ENCODE data around the gene HMG20B. TPM values are rescaled to one million over a fixed set of nuclear protein-coding genes. Genes with fewer than 3 reads are reported as not detected.
A peak's percentile ranks its signal among the peaks of the same experiment; 100 is the strongest.

Gene HMG20B
- total RNA-seq, 1 experiment from 2014 or later: 588 TPM

DNA sequence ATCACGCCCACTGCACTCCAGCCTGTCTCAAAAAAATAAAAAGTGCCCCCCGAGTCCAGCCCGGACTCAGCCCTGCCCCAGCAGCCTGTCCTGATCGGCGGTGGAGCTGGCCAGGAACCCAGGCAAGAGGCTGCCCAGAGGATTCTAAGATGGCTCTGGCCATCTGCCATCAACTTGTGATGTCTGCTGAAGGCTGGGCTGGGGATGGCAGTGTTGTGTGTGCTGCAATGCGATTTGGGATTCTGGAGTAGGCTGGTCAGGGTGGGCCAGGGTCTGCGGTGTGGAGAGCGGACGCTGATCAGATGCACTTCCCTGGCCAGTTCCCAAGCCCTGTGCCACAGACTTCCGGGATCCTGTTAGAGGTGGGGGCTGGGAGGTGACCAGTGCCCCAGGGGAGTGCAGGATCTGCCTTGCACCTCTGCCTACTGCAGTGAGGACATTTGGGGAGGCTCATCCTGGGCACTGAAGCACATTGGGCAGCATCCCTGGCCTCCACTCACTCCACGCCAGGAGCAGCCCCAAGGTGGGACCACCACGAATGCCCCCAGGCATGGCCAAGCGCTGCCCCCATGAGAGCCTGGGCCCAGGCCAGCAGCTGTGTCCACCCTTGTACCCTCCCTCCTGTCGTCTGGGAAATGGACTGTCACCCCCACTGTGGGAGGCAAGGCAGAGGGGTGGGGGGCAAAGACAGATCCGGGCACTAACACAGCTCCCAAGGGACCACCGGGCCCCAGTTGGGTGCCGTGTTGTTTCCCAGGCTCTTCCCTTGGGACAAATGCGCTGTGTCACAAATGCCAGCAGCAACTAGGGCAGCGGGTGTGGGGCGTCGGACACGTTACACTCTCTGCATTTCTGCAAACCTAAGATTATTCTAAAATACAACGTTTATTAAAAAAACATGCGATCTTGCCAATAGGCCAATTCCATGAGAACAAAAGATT, 37.3 kb downstream of the HMG20B start:
- DNase-seq (ENCODE audit: low read depth, low spot score): no peak
- in situ Hi-C loops (cut with HindIII; ENCODE audit: low pct_unique_long_range_greater_than_20kb, low sequenced_read_pairs): no loop called here

DNA sequence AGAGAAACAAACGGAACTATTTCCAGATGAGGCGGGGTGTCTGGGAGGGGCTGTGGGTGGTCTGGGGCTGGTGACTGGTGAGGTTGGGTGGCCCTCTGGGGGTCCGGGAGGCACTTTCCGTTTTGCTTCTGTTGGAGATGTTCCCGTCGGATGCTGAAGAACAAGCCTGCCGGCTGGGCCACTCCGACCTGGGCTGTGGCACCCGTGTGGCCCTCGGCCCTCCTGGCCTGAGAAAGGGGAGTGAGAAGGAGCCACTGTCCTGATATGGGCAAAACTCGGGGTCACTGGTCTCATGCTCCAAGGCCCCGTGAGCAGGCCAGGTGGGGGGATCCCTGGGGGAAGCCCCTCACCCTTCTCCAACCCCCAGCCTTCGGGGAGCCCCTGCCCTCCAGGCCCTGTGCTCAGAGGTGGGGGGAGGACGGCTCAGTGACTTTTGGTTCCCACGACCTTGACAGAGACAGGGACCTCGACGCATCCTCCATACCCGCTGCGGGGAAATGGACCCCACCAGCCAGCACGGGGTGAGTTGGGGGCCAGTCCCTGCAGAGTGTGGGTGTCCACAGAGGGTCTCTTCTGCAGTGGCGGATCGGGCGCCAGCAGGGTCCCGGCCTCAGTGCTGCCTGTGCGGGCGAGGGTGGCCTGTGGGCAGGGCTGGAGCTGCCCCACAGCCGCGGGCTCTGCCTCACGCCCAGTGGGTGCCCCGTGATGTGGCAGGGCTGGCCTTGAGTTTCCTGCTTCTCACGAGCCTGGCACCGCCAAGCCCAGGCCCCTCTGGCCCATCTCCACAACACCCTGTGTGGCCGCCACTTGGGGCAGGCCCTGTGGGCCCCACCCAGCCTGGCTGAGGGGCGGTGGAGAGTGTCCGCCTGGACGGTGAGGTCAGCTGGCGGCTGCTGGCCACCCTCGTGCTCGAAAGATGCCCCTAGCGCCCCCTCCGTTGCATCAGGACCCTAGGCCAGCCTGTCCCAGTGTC, 38.3 kb downstream of the HMG20B start:
- in situ Hi-C loops (cut with HindIII; ENCODE audit: low pct_unique_long_range_greater_than_20kb, low sequenced_read_pairs): no loop called here
- DNase-seq (ENCODE audit: low read depth, low spot score): no peak

DNA sequence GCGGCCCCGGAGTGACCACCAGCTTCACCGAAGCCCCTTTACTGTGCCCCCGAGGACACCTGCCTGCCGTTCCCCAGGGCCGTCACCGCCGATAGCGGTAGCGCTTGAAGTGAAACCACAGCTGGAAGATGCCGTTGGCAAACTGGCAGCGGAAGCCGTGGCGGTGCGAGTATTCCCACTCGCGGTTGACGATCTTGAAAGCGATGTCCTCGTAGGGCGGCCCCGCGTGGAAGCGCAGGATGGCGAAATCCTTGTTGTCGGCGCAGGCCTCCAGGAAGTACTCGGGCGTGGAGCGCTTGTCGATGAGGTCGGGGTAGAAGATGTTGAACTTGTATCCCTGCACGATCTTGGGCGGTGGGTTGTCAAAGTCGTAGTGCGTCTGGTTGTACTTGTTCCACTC, 39.1 kb downstream of the HMG20B start:
- in situ Hi-C loops (cut with HindIII; ENCODE audit: low pct_unique_long_range_greater_than_20kb, low sequenced_read_pairs): no loop called here
- no peak for DNase-seq (ENCODE audit: low read depth, low spot score)

DNA sequence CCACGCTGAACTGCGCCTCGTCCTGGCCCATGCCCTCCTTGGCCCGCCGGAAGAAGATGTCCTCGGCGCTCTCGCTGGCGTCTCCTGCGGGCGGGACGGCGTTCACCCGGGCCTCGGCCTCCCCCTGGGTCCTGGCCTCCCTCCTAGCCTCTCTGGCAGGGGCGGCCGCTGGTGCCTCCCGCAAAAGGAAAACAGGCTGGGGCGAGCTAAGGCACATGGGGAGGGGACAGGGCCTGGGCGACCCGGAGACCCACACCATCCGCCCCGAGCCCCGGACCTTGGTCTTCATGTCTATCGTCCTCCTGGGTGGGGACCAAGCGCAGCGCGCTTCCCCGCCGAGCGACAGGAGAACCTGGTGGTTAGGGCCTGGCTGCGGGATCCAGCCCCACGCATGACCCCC, 39.6 kb downstream of the HMG20B start:
- in situ Hi-C loops (cut with HindIII; ENCODE audit: low pct_unique_long_range_greater_than_20kb, low sequenced_read_pairs): no loop called here
- no peak for DNase-seq (ENCODE audit: low read depth, low spot score)

DNA sequence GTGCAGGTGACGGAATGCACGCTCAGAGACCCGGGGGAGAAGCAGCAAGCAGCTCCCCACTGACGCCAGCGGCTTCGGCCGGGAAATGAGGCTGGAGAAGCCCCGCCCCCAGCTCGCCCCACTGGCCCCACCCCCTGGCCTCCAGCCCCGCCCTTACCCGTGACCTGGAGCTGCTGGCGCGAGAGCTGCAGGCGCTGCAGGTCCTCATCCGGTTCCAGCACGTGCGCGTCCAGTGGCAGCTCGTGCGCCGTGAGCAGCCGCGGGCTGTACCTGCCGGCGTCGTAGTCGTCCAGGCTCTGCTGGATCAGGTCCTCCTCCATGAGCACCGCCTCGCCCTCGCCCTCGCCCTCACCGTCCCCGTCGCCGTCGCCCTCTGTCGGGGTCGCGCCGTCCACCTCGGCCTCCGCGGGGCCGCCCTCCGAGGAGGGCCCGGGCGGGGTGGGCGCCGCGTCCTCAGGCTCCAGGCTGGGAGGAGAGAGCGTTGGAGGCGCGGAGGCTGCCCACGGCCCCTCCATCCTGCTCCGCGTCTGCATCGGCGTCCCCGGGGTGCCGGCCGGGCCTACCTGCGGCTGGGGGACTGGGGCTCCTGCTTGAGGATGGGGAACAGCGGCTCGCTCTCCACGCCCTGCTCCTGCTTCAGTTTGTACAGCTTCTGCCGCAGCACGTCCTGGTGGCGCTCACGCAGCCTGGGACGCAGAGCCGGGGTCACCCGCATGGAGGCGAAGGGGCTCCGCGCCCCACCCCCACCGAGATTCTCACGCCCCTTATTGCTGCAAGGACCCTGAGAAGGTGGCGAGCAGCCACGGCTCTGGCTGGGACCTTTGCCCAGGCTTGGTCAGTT, 40.4 kb downstream of the HMG20B start:
- DNase-seq (ENCODE audit: low read depth, low spot score): no peak
- in situ Hi-C loops (cut with HindIII; ENCODE audit: low pct_unique_long_range_greater_than_20kb, low sequenced_read_pairs): no loop called here

DNA sequence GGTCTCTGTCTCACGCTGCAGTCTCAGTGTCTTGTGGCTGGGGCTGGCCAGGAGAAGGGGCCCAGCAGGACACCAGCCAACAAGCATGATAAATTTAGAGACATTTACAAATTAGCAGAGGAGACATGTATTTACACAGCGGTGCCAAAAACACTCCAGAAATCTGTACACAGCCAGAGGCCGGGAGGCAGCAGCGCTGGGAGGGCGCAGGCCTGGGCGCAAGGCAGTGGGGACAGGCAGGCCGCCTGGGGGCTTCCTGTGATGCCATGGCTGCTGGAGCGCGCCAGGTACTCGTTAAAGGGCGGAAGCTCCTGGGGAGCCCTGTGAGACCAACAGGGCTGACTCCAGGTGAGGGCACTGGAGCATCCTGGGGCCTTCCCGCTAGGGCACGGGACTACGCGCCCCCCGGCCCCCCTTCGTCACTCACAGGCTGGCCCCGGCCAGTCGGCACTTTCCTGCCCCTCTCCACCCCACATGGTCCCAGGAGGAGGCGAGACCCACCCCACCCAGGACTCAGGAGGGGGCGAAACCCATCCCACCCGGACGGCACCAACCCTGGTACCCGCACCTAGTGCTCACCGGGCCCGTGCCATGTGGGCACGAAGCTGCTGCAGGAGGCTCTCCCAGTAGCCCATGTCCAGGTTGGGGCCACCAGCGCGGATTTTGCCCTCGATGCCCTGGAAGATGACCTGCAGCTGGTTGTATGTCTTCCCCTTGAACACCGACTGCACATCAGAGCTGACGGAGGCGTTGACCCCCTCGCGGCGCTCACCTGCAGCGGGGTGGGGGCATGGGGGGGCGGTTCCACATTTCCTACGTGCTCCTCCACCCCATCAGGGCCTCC, 41.3 kb downstream of the HMG20B start:
- no peak for DNase-seq (ENCODE audit: low read depth, low spot score)
- in situ Hi-C loops (cut with HindIII; ENCODE audit: low pct_unique_long_range_greater_than_20kb, low sequenced_read_pairs): no loop called here

DNA sequence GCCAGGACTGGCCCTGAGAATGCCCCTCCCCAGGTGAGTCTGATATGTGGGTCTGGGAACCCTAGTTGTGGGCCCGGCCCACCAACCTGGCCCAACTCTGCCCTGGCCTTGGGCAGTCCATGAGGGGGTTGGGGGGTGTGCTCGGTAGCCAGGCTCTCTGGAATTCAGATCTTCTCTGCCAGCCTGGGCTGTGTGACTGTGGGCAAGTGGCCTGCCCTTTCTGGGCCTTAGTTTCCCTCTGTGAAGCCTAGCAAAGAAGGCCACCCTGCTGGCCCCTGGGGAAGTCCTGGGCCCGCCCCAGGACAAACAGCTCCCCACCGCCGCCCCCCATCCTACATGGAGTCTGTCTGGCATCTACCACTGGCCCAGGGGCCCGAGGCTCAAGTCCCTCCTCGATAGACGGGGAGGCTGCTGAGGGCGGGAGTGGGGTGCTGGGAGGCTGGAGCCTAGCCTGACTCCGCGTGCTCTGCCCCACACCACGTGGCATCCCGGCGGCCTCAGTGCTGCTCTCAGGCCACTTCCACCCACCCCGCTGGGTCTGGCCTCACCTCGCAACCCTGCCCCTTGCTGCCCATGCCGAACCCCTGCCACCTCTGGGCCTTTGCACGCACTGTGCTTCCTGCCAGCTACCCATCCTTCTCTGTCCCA, 42.2 kb downstream of the HMG20B start:
- DNase-seq (ENCODE audit: low read depth, low spot score): no peak
- in situ Hi-C loops (cut with HindIII; ENCODE audit: low pct_unique_long_range_greater_than_20kb, low sequenced_read_pairs): no loop called here

DNA sequence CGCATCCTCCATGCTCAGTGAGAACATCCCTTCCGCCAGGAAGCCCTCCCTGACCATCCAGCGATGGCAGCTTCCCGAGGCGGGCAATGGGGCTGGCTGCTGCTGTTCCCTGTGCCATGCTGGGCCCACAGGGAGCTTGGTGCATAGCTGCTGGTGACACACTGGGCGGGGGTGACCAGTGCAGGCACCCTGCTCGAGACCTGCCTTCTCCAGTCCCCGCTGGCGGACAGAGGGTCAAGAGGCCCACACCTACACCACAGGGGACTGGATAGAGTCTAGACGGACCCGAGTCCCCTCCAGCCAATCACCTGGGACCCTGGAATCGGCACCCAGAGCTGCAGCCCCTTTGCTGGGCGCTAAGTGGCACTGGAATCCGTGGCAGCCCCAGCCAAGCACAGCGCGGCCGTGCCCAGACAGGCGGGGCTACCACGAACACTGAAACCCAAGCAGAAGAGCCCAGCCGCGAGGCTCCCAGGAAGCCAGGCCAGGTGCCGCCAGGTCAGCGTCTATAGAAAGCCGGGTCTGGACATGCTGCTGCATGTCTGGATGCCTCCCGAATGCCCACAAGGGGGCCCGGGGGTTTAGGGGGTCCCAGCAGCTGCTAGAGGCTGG, 42.9 kb downstream of the HMG20B start:
- DNase-seq (ENCODE audit: low read depth, low spot score): no peak
- in situ Hi-C loops (cut with HindIII; ENCODE audit: low pct_unique_long_range_greater_than_20kb, low sequenced_read_pairs): no loop called here

DNA sequence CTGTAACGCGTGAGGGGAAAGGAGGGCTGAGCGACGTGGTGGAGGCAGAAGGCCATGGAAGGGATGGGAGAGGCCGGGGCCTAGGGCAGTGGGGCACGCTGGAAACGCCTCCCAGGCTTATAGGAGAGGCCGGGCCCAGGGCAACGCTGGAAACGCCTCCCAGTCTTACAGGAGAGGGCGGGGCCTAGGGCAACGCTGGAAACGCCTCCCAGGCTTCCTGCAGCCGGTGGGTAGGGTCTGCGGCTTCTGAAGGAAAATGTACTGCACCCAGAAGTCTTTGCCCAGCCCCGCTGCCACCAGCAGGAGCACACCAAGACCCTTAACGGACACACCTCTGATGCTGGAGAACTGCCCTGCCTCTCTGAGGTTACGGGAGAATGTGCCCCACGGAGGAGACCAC, 44.7 kb downstream of the HMG20B start:
- in situ Hi-C loops (cut with HindIII; ENCODE audit: low pct_unique_long_range_greater_than_20kb, low sequenced_read_pairs): no loop called here
- no peak for DNase-seq (ENCODE audit: low read depth, low spot score)

DNA sequence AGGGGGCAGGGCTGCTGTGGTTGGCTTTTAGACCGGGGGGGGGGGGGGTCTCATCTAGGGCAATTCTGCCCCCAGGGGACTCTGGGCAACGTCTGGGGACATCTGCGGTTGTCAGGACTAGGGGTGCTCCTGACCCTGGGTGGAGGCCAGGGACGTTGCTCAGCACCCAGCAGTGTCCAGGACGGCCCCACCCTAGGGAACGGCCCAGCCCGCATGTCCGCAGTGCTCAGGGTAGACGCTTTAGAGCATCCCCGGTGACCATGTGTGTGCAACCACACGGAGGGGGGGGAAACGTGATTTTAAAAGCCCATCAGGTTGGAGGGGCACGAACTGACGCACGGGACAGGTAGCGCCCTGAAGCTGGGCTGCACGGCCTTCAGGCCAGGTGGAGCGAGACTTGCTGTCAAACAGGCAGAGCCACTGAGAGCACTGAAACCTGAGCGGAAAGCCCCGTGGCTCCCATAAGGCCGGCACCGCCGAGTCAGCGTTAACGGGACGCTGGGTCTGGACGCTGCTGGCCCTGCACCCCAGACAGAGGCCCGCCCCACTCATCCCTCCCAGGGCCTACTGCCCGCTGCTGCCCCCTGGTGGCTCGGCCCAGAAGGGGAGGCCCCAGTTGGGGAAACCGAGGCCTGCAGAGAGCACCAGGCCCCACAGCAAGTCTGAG, 45.5 kb downstream of the HMG20B start:
- DNase-seq (ENCODE audit: low read depth, low spot score): peak; percentile 54
- in situ Hi-C loops (cut with HindIII; ENCODE audit: low pct_unique_long_range_greater_than_20kb, low sequenced_read_pairs): no loop called here

DNA sequence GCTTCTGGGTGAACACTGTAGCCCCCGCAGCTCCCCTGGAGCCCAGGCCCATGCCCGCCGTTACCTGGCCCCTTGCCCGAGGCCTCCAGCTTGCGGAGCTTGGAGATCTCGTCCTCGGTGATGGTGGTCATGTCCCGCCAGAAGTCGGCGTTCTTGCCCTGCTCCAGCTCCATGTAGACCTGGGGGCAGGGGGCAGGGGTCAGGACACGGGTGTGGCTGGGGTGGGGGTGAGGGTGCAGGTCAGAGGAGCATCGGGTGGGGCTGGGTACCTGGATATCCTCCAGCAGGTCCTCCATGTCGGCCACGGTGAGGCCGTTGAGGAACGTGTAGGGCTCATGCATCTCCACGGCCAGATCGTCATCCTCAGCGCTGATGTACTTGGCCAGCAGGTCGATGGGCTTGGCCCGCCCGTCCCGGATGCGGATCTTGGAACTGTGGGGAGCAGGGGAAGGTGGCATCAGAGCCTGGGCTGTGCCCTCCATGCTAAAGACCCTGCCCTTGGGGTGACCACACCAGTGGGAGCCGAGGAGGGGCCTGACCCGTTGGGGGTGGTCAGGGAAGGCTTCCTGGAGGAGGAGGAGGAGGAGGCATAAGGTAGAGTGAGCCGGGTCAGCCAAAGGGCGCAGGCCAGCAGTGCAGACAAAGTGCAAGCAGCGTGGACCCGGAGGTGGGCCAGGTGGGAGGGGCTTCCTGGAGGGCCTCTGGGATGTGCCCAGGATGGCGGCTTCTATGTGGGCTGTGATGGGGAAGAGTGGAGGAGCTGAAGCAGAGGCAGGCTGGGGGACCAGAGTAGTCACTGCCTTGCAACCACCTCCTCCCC, 46.3 kb downstream of the HMG20B start:
- in situ Hi-C loops (cut with HindIII; ENCODE audit: low pct_unique_long_range_greater_than_20kb, low sequenced_read_pairs): no loop called here
- no peak for DNase-seq (ENCODE audit: low read depth, low spot score)

DNA sequence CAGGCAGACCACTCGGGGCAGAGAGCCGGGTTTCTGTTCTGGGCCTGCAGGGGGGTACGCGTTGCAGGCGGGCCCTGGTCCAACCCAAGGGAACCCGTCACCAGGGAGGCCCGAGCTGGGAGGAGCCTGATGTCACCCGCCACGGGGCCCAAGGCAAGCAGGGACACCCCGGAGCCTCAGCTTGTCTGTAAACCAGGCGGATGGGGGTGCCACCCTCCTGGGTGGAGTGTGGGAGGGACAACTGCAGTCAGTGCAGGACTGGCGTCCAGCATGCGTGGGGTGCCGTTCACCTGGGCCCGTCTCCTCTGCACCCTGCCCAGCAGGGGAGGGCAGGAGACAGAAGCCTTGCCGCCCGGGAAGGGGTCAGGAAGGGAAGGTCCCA, 46.9 kb downstream of the HMG20B start:
- in situ Hi-C loops (cut with HindIII; ENCODE audit: low pct_unique_long_range_greater_than_20kb, low sequenced_read_pairs): no loop called here
- DNase-seq (ENCODE audit: low read depth, low spot score): no peak

DNA sequence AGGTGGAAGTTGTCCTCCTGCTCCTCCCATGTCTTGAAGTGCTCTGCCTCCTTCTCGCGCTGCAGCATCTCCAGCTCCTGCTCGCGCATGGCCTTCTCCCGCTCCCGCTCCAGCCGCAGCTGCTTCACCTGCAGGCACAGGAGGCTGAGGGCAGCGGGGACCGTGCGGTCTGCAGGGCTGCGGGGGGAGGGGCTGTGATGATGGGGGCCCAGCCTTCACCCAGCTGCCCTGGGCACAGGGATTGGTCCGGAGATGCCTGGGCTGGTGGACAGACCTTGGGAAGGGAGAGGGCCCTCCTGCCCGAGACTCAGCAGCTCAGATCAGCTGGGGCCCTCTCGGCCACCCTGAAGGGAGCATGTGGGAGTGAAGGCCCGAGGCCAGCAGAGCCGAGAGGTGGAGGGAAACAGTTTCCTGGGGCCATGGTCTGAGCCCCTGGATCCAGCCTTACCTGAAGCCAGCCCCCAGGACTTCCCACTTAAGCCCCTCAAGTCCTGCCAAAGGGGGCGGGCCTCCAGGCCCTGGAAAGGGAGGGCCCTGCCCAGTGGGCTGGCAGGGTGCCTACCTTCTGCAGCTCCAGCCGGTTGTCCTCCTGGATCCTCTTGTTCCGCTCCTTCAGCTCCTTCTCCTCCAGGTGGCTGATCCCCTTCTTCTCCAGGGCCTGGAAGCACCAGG, 47.5 kb downstream of the HMG20B start:
- no peak for DNase-seq (ENCODE audit: low read depth, low spot score)
- in situ Hi-C loops (cut with HindIII; ENCODE audit: low pct_unique_long_range_greater_than_20kb, low sequenced_read_pairs): no loop called here

DNA sequence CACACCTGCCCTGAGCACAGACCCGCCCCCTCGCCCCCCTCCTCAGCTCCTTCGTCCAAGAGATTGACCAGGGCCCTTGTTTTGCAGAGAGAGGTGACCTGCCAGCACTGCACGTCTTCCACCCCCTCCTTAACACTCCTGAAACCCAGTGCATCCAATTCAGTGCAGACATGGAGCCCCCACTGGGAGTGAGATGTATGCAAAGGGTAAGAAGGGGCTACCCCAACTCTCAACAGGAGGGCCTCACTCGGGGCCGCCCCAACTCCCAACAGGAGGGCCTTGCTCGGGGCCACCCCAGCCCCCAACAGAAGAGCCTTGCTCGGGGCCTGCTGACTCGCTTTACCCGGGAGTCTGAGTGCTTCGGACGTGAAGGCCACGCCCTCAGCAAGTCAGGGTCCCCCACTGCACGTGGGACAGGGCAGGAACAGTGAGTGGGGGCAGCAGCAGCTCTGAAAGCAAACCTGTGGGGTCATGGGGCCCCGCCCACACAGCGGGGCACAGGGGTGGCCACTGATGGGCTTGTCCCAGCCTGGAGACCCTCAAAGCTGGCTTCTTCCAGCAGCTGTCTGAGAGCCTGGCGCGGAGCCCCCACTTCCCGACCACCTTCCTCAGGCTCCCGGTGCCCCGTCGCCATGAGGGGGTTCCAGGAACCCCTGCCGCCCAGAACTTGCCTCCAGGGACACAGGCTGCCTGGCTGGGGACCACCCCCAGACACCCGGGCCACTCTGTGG, 48.2 kb downstream of the HMG20B start:
- in situ Hi-C loops (cut with HindIII; ENCODE audit: low pct_unique_long_range_greater_than_20kb, low sequenced_read_pairs): no loop called here
- no peak for DNase-seq (ENCODE audit: low read depth, low spot score)
